GM21367 (cell line): ENCODE measurements around the gene DIP2C.

Experiments used
- ATAC-seq: cut with Tn5 transposase; IDR thresholded peaks from one replicate; pipeline ENCODE4 v1.9.1; 2021; ENCODE audit not compliant: unreplicated experiment

The DIP2C gene

DNA sequence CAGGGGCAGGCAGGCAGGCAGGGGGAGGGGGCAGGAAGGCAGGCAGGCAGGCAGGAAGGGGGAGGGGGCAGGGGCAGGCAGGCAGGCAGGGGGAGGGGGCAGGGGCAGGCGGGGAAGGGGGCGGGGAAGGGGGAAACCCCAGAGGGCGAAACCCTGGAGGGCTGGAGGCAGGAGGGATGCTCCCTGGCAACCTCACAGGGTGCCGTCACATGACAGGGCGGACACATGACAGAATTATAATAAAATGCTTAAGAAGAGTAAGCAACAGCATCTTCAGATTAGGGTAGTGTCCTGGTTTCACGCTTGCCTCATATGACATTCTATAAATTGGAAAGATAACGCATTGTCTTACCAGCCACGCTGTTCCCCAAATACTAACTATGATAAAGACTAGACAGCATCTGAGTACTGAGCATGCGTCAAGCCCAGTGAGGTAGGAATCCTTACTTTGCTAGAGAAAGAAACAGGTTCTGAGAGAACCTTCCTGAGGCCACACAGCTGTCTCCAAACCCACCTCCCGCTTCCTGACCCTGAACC lies 131.6 kb downstream of the DIP2C start:
- ATAC-seq = no peak

DNA sequence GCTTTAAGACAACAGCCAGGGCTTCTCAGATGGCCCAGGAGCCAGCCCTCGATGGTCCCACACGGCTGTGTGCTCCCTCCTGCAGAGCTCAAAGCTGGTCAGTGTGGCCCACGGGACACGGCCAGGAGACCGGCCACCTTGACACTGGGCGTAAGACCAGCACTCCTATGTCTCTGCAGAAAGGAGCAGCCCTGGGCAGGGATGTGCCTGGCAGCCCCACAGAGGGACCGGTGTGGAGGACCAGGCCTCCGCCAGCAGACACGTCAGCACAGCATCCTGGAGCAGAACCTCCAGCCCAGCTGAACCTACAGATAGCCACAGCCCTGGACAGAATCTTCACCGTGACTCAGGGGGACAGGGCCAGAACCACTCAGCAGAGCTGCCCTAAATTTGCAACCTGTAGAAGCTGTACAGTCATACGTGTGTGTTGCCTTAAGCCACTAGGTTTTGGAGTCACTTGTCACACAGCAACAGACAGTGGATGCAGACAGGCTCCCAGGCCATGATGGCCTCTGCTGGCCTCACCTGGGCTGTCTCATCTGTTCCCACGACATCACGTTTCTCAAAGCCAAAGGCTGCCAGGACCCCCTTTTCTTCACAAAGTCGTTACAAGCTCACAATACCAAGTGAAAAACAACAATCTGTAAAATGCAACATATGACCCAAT lies 132.4 kb downstream of the DIP2C start:
- ATAC-seq = no peak

DNA sequence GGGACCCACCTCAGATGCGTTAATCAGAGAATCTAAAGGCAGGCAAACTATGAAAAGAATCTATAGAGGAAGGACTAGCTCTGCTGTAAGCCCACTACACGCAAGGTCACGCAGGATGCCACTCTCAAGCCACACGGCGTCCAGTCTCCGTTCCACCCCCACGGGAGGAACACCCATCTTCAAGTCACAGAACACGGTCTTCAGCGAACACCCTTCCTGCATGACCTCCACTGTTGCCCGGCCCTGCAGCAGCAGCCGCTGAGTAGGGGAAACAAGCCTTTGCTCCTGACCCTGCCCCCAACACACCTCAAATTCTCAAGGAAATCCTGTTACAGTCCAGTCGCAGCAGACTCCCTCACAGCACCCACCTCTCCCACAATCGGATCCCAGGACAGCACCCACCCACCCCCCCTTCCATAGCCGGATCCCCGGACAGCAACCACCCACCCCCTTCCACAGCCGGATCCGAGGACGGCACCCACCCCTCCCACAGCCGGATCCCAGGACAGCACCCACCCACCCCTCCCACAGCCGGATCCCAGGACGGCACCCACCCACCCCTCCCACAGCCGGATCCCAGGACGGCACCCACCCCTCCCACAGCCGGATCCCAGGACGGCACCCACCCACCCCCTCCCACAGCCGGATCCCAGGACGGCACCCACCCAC lies 133.7 kb downstream of the DIP2C start:
- ATAC-seq = no peak

DNA sequence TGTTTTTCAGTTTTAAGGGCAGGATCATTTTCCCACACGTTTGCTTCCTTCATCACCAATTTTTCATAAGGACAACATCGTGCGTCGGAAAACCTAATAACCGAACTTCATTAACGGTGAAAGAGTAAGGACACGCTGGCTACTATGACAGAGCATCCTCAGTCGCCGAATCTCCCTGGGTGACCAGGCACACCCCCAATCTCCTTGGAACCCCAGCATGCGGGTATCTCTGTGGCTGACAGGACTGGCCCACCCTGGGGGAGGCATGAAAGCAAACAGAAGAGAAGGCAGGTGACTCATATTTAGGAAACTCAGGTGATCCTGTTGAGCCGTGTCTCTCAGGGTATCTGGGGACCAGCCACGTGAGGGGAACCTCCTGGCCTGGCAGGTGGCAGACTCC lies 134.2 kb downstream of the DIP2C start:
- no peak for ATAC-seq

DNA sequence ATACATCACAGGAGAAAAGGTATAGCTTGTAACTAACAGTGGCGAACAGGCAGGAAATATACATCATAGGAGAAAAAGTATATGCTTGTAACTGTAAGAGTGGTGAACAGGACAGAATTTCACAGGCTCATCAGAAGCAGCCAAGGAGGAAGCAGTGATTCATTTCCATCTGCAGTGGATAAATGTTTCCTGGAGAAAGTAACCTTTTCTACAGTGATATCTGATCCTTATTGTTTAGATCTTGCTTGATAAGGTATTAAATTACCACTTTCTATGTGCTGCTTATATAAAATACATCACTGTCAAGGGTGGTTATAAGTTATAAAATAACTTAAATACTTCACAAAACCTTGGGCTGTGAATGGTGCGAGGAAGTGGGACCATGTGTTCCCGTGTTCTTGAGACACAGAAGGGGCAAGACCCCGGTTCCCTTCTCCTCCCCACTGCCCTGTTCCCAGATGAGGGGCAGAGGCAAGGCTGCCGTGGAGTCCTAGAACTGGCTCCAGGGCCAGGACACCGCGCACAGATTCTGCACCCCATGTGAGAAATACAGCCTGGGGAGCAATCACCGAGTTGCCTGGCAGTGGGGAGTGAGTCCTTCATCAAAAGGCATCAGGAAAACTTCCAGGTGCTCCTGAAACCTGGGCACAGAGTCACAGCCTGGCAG lies 135.2 kb downstream of the DIP2C start:
- no peak for ATAC-seq

DNA sequence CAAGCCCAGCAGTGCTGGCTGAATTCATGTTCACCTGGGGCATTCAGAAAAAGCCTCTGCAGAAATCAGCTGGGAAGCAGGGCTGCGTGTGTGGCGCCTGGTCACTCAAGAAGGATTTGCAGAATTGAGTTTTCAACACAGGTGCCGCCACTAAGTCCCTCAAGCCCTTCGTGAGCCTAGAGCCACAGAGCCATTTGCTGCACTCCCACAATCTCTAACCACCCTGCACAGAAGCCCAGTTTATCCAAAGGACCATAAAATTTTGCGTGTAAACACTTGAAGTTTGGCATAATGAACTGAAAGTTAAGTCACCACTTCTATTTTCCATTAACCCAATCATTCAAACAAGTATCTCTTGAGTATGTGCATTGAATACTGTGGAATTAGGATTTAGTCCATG lies 136.2 kb downstream of the DIP2C start:
- ATAC-seq = no peak

DNA sequence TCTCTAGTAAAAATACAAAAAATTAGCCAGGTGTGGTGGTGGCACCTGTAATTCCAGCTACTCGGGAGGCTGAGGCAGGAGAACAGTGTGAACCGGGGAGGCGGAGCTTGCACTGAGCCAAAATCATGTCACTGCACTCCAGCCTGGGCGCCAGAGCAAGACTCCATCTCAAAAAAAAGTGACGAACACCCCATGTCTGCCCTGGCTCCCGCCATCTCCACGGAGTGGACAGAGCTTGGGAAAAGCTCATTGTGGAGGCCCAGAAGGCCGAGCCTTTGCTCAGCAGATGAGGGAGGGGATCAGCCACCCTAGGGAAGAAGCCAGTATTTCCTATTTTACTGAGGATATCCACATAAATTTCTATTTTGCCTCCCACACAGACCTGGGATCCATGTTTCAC lies 136.8 kb downstream of the DIP2C start:
- no peak for ATAC-seq

DNA sequence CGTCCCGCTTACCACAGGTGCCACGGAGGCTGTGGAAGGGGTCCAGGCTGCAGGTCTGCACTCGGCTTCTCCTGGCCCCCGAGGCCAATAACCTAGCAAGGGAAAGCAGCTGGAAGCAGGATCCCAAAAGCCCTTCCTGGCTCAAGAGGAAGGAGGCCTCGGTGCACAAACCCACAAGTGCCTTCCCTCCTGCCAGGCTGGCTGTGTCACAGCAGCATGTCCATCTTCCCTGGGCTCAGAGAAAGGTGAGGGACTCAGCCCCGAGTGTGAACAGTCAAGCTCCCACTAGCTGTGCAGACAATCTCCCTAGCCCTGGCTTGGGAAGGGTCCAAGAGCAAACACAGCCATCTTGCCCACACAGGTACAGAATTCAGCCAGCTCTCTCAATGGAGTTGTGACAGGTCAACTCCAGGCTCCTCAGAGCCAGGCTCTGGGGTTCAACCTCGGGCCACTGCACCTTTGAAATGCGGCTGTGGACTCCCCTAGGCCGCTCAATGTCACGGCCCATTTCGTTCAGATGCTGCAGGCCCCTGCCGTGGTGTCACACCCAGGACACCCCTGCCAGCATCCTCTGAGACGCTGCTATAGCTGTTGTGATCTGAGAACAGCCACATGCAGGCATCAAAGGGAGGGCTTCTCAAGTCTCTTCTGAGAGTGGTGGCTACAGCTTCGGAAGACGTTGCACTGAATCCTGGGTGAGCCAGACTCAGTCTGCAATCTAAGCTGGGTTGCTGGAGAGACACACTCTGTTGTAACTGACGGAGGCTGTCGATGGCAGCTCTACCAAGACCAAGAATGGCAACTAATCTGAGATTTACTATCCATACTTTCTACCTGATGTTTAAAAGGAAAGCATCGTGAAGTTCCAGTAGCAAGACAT lies 137.9 kb downstream of the DIP2C start:
- no peak for ATAC-seq

DNA sequence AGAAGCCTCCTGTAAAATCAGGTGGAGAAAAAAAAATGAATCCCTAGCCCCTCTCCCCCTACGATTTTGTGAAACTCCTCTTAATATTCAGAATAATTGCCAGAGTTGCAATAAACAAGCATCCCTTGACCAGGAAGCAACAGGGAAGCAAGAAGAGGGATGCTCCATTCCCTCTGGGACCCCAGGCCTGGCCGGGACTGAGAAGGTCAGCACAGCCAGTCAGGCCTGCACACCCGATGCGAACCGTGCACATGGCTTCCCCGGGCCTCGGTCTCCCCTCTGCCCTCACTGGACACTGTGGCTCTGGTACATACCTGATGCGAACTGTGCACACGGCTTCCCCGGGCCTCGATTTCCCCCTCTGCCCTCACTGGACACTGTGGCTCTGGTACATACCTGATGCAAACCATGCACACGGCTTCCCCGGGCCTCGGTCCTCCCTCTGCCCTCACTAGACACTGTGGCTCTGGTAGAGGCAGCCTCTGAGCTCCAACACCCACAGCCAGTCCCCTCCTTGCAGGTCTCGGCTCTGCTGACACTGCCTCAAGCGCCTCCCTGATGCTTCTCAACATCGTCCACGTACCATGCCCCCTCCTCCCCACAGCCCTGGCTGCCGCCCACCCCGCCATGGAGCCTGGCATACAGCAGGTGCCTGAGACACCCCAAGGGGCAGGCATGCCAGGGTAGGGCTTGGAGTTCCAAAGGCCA lies 138.6 kb downstream of the DIP2C start:
- ATAC-seq = no peak

DNA sequence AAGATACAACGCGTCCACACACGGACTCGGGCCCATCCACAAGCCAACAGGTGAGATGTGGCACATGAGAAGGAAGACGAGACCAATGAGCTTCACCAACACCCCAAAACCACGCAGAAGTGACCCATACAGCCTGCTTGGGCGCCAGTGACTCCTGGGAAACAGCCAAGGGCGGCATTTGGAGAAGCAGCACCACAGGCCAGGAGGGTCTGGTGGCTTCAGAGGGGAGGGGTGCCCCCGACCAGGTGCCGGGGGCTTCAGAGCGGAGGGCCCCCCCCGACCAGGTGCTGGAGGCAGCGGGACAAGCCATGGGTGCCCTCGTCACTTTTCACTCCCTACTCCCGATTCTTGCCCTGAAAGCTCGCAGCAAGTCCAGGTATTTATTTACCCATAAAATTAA lies 140.1 kb downstream of the DIP2C start:
- no peak for ATAC-seq

DNA sequence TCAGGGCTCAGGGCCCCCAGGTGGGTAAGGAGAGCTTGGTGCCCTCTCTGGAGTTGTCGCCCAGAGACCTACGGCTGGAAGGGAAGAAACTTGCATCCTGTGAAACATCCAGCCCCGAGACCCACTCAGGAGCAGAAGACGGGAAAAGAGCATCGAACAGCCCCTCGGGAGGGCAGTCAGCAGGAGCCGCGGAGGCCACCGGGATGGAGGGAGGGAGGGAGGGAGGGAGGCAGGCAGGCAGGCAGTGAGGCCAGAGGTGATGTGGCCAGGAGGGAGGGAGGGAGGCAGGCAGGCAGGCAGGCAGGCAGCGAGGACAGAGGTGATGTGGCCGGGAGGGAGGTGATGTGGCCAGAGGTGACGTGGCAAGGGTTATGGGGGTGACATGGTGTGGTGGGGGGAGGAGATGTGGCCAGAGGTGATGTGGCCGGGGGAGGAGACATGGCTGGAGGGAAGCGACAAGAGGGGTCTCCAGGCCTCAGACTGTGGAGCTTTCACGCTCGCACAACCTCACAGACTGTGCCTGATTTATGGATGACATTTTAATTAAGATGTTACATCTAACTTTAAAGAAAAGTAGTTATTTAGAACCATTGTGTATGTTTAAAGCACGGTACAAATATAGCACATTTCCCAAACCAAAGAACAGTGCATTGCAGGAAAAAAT lies 141.1 kb downstream of the DIP2C start:
- ATAC-seq = no peak

DNA sequence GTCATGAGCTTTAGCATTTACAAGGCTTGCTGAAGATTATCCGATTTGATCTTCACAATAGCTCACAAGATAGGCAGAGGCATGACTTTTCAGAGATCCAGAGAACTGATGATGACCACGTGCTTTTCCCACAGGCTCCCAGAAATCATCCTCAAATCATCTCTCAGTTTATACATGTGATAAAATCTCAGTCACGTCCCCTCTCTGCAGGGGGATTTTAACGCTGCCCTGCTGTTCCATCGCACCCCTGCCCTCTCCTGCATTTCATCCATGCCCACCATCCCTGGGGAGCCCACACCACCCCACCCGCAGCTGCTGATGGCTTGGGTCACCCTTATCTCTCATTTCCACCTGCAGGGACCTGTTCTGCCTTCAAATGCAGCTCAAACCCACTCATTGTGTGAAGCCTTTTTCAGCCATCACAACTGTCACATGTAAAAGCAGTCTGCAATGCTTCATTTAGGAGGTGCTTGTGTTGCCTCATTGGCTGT lies 141.8 kb downstream of the DIP2C start:
- ATAC-seq = no peak

DNA sequence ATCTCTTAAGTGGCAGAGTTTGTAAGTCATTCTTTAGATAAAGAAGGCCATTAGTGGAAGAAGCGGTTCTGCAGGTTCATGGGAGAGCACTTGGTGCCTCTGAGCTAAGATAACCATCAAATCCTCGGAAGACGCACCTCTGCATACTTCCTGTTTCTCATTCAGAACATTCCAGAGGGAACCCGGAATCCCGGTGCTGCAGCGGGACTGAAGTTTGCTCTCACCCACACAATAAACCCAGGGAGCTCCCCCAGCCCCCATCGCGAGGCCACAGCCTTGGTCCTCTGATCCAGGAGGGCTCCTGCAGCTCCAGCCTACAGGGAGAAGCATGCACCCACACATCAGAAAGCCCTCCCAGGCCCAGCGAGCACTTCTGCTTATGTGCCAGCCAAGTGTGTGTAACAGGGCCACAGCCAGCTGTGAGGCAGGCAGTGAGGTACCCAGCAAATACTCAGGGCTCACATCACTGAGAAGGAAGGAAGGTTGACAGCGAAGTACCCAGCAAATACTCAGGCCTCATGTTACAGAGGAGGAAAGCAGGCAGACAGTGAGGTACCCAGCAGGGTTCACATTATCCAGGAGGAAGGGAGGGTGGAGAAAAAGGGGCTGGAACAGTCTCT lies 142.4 kb downstream of the DIP2C start:
- ATAC-seq = no peak

DNA sequence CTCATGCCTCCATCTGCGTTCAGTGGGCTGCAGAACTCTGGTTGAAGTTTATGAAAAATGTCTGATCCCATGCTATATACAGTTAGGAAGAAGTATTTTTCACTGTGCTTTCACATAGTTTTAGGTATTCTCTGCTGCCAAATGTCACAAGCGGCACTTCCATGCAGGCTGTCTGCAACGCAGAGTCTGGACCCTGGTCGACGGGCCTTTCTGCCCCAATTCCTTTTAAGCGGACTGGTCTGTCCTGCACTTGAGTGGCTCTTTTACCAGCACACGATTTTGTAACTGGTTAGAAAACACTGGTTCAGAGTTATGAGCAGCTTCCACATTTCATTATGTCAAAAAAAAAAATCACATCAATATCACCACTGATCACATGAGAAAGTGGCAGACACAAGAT lies 143.0 kb downstream of the DIP2C start:
- ATAC-seq = no peak

DNA sequence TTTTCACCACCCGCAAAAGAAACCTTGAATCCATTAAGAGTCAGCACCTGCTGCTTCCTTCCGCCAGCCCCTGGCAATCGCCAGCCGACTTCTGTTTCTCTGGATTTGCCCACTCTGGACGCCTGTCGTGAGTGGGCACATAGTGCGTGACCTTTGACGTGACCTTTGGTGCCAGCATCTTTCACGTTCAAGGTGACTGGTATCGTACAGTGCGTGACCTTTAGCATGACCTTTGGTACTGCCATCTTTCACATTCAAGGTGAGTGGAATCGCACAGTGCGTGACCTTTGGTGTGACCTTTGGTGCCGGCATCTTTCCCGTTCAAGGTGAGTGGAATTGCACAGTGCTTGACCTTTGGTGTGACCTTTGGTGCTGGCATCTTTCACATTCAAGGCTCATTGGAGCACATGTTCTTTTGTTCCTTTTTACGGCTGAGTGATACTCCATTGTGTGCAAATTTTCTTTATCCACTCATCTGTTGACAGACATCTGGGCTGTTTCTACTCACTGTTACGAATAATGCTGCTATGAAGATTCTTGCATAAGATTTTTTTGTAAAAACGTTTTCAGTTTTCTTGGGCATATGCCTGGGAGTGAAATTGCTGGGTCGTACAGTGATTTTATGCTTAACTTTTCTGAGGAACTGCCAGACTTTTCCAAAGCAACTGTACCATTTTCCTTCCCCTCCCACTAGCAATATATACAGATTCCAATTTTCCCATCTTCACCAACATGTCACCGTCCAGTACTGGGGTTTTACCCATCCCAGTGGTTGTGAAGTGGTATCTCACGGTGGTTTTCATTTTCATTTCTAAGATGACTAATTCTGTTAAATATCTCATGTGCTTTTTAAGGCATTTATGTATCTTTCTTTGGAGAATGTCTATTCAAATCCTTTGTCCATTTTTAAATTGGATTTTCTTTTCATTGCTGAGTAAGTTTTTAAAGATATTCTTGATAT lies 145.3 kb downstream of the DIP2C start:
- ATAC-seq = no peak

DNA sequence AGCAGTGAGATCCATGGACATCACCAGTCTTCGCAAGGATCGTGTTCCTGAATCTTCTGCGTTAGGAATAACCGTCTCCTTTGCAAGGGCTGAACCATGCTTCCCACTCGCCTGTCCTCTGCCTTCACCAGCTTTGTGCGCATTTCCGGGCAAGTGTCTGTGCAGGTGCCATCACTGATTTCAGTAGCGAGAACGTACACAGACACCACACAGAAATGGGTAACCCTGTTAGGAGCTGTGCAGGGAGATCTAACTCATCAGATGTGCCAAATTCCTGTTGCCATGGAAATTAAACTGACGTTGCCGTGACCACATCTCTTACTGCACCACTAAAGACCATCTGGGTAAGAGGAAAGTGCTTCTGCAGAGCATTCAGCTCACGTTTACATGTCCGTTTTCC lies 146.3 kb downstream of the DIP2C start:
- no peak for ATAC-seq

DNA sequence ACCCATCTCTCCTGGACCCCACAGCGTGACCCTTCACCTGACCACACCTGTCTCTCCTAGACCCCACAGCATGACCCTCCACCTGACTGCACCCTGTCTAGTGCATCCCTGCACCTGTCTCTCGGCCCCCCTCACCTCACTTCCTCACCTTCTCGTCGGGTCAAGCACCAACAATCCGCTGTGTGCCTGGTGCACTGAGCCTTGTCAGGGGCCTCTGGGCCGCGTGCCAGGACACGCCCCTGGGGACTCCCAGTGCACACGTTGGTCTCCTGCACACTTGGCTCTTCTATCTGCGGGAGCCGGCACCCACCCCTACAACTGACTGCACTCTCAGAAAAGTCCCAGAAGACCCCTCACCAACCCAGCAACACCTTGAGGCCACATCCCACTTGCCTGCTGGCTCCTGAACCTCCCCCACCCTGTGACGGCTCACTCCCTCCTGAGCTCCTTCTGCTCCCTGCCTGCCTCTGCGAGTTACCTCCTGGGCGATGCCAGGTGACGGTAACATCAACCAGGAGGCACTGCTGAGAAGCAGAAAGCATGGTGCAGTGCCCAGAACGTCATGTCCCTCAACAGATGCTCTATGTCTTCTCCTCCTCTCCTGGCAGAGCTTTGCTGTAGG lies 147.6 kb downstream of the DIP2C start:
- no peak for ATAC-seq

DNA sequence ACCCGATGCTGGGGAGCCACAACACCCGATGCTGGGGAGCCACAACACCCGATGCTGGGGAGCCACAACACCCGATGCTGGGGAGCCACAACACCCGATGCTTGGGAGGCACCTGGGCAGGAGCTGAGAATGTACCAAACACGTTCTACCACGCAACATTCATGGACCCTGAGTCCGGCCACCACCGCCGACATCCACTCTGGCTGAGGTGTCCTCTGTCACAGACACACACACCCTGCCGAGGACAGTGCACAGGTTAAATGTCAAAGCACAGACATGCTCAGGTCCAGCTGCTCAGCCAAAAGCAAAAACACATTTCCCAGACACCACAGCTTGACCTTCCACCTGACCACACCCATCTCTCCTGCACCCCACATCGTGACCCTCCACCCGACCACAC lies 148.4 kb downstream of the DIP2C start:
- ATAC-seq = no peak
